KOPT-K1 (cell line): ENCODE measurements around the gene GTF2E1.
A peak's percentile ranks its signal among the peaks of the same experiment; 100 is the strongest.
"Not testable (repeated sequence)": the region's sequence is repeated elsewhere in the genome, so short reads cannot be mapped to it uniquely, and the experiment has no call there.

Experiments used
- H3K27ac ChIP-seq: fragments of 200-600 bp; sonication (generic); 2 replicates; pipeline ENCODE4 v1.5.1; 2016; ENCODE audit warnings: antibody characterized with exemption, mild to moderate bottlenecking, low read depth, low read length; ENCODE audit not compliant: poor library complexity, severe bottlenecking
- H3K36me3 ChIP-seq: fragments of 200-600 bp; sonication (generic); 2 replicates; pipeline ENCODE4 v1.5.1; 2017; ENCODE audit warnings: antibody characterized with exemption, mild to moderate bottlenecking, low read length, moderate library complexity; ENCODE audit not compliant: insufficient read depth
- H3K9me3 ChIP-seq: fragments of 200-600 bp; sonication (generic); 2 replicates; pipeline ENCODE4 v1.5.1; 2017; ENCODE audit warnings: antibody characterized with exemption, low read length, mild to moderate bottlenecking; ENCODE audit not compliant: insufficient read depth, poor library complexity, severe bottlenecking

Gene GTF2E1

GRCh38 chr3:120742198-120742848 lies at the start of gene GTF2E1, which contains the start of gene RABL3:
GTF2E1 (plus strand) TSS chr3:120742744; CDS start chr3:120750553, 7,809 bp downstream.
RABL3 (minus strand) TSS chr3:120742516; CDS start chr3:120742507, 9 bp downstream.
- Histone ChIP-seq H3K36me3 (peaks cover 16% of the 10 kb centered on the region), H3K27ac (peak within 1 kb of the TSS; percentile 83), H3K9me3 (peaks cover 18% of the 10 kb centered on the region)

- no peak overlapping the region for H3K27ac ChIP-seq
- H3K36me3 ChIP-seq, result peaks cover 6% of the 10 kb centered on the region; the same call in 1 of the 2 replicates
- no peaks in the 10 kb centered on the region for H3K9me3 ChIP-seq
These were observed 48.9 kb upstream of the GTF2E1 start for GRCh38 chr3:120693439-120694171.

- peaks cover 9% of the 10 kb centered on the region for H3K9me3 ChIP-seq
- H3K36me3 ChIP-seq, result peaks cover 21% of the 10 kb centered on the region
- H3K27ac ChIP-seq, result no peak overlapping the region
These were observed 43.2 kb upstream of the GTF2E1 start for GRCh38 chr3:120699333-120699732.

GRCh38 chr3:120705884-120706582 lies 36.5 kb upstream of the GTF2E1 start:
- Histone ChIP-seq H3K9me3 (peaks cover 9% of the 10 kb centered on the region), H3K36me3 (peaks cover 22% of the 10 kb centered on the region), H3K27ac (no peak overlapping the region)

- peaks cover 22% of the 10 kb centered on the region for H3K36me3 ChIP-seq
- H3K27ac ChIP-seq, result no peak overlapping the region
- H3K9me3 ChIP-seq, result peaks cover 9% of the 10 kb centered on the region
These were observed 35.6 kb upstream of the GTF2E1 start for GRCh38 chr3:120706950-120707349.

GRCh38 chr3:120708408-120708807 lies 34.1 kb upstream of the GTF2E1 start:
- H3K36me3 ChIP-seq, result peaks cover 14% of the 10 kb centered on the region
- no peak overlapping the region for H3K27ac ChIP-seq
- H3K9me3 ChIP-seq, result peaks cover 1% of the 10 kb centered on the region

GRCh38 chr3:120710369-120710768 lies 32.2 kb upstream of the GTF2E1 start:
- Histone ChIP-seq H3K9me3 (no peaks in the 10 kb centered on the region), H3K36me3 (peaks cover 4% of the 10 kb centered on the region; the same call in 1 of the 2 replicates), H3K27ac (no peak overlapping the region)

GRCh38 chr3:120713262-120713661 lies 29.3 kb upstream of the GTF2E1 start:
- Histone ChIP-seq H3K9me3 (no peaks in the 10 kb centered on the region), H3K36me3 (peaks cover 4% of the 10 kb centered on the region; the same call in 1 of the 2 replicates), H3K27ac (no peak overlapping the region)

GRCh38 chr3:120719167-120719834 lies 23.2 kb upstream of the GTF2E1 start:
- not testable (repeated sequence) for H3K36me3 ChIP-seq, H3K9me3 ChIP-seq
- peak overlapping the region; percentile 42 for H3K27ac ChIP-seq

- peaks cover 15% of the 10 kb centered on the region; the same call in 1 of the 2 replicates for H3K36me3 ChIP-seq
- H3K27ac ChIP-seq, result no peak overlapping the region
- no peaks in the 10 kb centered on the region for H3K9me3 ChIP-seq
These were observed 15.8 kb upstream of the GTF2E1 start for GRCh38 chr3:120726791-120727190.

- H3K9me3 ChIP-seq, result peaks cover 9% of the 10 kb centered on the region
- peaks cover 15% of the 10 kb centered on the region; the same call in 1 of the 2 replicates for H3K36me3 ChIP-seq
- H3K27ac ChIP-seq, result no peak overlapping the region
These were observed 11.7 kb upstream of the GTF2E1 start for GRCh38 chr3:120730576-120731542.

GRCh38 chr3:120738006-120738405 lies 4.5 kb upstream of the GTF2E1 start:
- Histone ChIP-seq H3K9me3 (peaks cover 36% of the 10 kb centered on the region), H3K36me3 (peaks cover 16% of the 10 kb centered on the region)
- H3K27ac ChIP-seq, result not testable (repeated sequence)

GRCh38 chr3:120741320-120741719 lies 1.2 kb upstream of the GTF2E1 start:
- Histone ChIP-seq H3K36me3 (peaks cover 16% of the 10 kb centered on the region), H3K27ac (peak overlapping the region; percentile 83), H3K9me3 (peaks cover 26% of the 10 kb centered on the region)

GRCh38 chr3:120741837-120742197 lies 727 bp upstream of the GTF2E1 start:
- peaks cover 23% of the 10 kb centered on the region for H3K9me3 ChIP-seq
- peak overlapping the region; percentile 83 for H3K27ac ChIP-seq

More at GRCh38 chr3:120741837-120742197, 727 bp upstream of the GTF2E1 start:
- H3K36me3 ChIP-seq, result peaks cover 20% of the 10 kb centered on the region
